HepG2 (cell line): ENCODE data around the gene GIMAP7. TPM values are rescaled to one million over a fixed set of nuclear protein-coding genes. Genes with fewer than 3 reads are reported as not detected.

Source experiments
- ATAC-seq: fragments of 200-7000 bp; cut with Tn5 transposase; 3 replicates; pipeline ENCODE4 v1.9.1; 2020; ENCODE audit warnings: mild to moderate bottlenecking, moderate library complexity
- BruUV-seq: library from RNA; stranded (reverse); fragments of 400-500 nt; replicated peaks from 2 replicates; lab custom pipeline; 2021; lab: Mats Ljungman, UMichigan
- CTCF ChIA-PET: fragments of 300-600 bp; formaldehyde crosslinking; extraction: SDS; loops from one replicate; lab custom pipeline; 2021; ENCODE audit warnings: low total read pairs, inconsistent platforms, low intra/inter-chr PET ratio; lab: Yijun Ruan, JAX
- POLR2A ChIA-PET: fragments of 350-600 bp; sonication (Branson Sonifier 250); formaldehyde crosslinking; loops from one replicate; lab custom pipeline; 2020; ENCODE audit warnings: antibody characterized with exemption, inconsistent platforms; lab: Yijun Ruan, JAX
- DNase-seq: peaks from one replicate; pipeline ENCODE4 v3.0.0-alpha.2; 2015; ENCODE audit warnings: low spot score
- FAIRE-seq: peaks from 3 replicates; lab custom pipeline; 2011; peaks lifted over from hg19 to GRCh38; lab: Jason Lieb, UNC
- H2AFZ ChIP-seq: one replicate; pipeline ENCODE4 v1.6.1; 2011; ENCODE audit warnings: low read length, inconsistent platforms
- H3K27ac ChIP-seq: fragments of 300-600 bp; 3 replicates; pipeline ENCODE4 v1.8.0; 2011; ENCODE audit warnings: mixed run types, mild to moderate bottlenecking, mixed read lengths, low read length, inconsistent platforms; ENCODE audit not compliant: insufficient read depth; ENCODE audit errors: extremely low read length
- H3K27me3 ChIP-seq, 2 experiments: fragments of 200-600 bp in 1 of 2; 2 replicates in 1 of 2; 3 replicates in 1 of 2; pipeline versions ENCODE4 v1.6.0 to v1.8.0; 2011; ENCODE audit warnings: low read length in 2 of 2, mild to moderate bottlenecking in 2 of 2, moderate library complexity in 2 of 2, inconsistent platforms in 1 of 2; ENCODE audit not compliant: insufficient read depth in 2 of 2, control insufficient read depth in 1 of 2
- H3K36me3 ChIP-seq, 2 experiments: fragments of 200-600 bp in 1 of 2; replicated peaks in 1 of 2; 2 replicates in 1 of 2; 3 replicates in 1 of 2; pipeline versions ENCODE4 v1.5.1 to v1.8.0; 2011; ENCODE audit warnings: low read length in 2 of 2, inconsistent platforms in 1 of 2; ENCODE audit not compliant: insufficient read depth in 2 of 2, control insufficient read depth in 1 of 2
- H3K4me1 ChIP-seq: 2 replicates; pipeline ENCODE4 v1.5.1; 2012; ENCODE audit warnings: low read length, inconsistent platforms; ENCODE audit not compliant: insufficient read depth
- H3K4me2 ChIP-seq: 2 replicates; pipeline ENCODE4 v1.6.0; 2011; ENCODE audit warnings: low read depth, low read length, inconsistent platforms
- H3K4me3 ChIP-seq, 3 experiments: fragments of 200-600 bp in 1 of 3; sonication (generic), shearing (Covaris generic) in 1 of 3; replicated peaks in 1 of 3; 2 replicates each; pipeline ENCODE4 v1.5.1; 2011 to 2016; ENCODE audit warnings: low read length in 3 of 3, inconsistent platforms in 2 of 3, low read depth in 2 of 3, mild to moderate bottlenecking in 2 of 3, control low read depth in 1 of 3, mixed read lengths in 1 of 3; ENCODE audit not compliant: insufficient read depth in 1 of 3
- H3K79me2 ChIP-seq: one replicate; pipeline ENCODE4 v1.6.1; 2011; ENCODE audit warnings: low read length, inconsistent platforms; ENCODE audit not compliant: insufficient read depth
- H3K9ac ChIP-seq: 2 replicates; pipeline ENCODE4 v1.6.0; 2011; ENCODE audit warnings: mild to moderate bottlenecking, low read depth, low read length, inconsistent platforms; ENCODE audit not compliant: insufficient read depth
- H3K9me3 ChIP-seq: 2 replicates; pipeline ENCODE4 v1.5.1; 2012; ENCODE audit warnings: mild to moderate bottlenecking, low read length
- H4K20me1 ChIP-seq: 2 replicates; pipeline ENCODE4 v1.6.0; 2011; ENCODE audit warnings: inconsistent platforms, mild to moderate bottlenecking, low read length, moderate library complexity; ENCODE audit not compliant: insufficient read depth
- AKAP8 ChIP-seq: sonication (generic); formaldehyde crosslinking; IDR thresholded peaks from 2 replicates; pipeline ENCODE4 v1.5.1; 2020; ENCODE audit warnings: mild to moderate bottlenecking, missing genetic modification reagents
- ARID4A ChIP-seq: sonication (generic); formaldehyde crosslinking; IDR thresholded peaks from 2 replicates; pipeline ENCODE4 v1.5.0; 2020; ENCODE audit warnings: mild to moderate bottlenecking, missing genetic modification reagents, borderline replicate concordance
- ATF1 ChIP-seq: IDR thresholded peaks from 2 replicates; pipeline ENCODE4 v1.6.1; 2016; ENCODE audit warnings: mild to moderate bottlenecking, control low read depth
- CREB1 ChIP-seq, 2 experiments: fragments of 450-650 bp in 1 of 2; IDR thresholded peaks; 2 replicates each; pipeline ENCODE4 v1.6.1; 2016 to 2017; ENCODE audit warnings: control low read depth in 1 of 2, mild to moderate bottlenecking in 1 of 2, missing compliant biosample characterization in 1 of 2, missing genetic modification characterization in 1 of 2
- MIER2 ChIP-seq: IDR thresholded peaks from 2 replicates; pipeline ENCODE4 v1.6.1; 2016; ENCODE audit warnings: missing biosample characterization, missing genetic modification reagents
- MXD4 ChIP-seq: IDR thresholded peaks from 2 replicates; pipeline ENCODE4 v1.6.1; 2016; ENCODE audit warnings: mild to moderate bottlenecking, missing biosample characterization, missing genetic modification reagents
- PHF8 ChIP-seq: sonication (generic); formaldehyde crosslinking; IDR thresholded peaks from 2 replicates; pipeline ENCODE4 v1.5.0; 2020; ENCODE audit warnings: missing genetic modification reagents
- ZHX2 ChIP-seq, 2 experiments: sonication (generic) in 1 of 2; formaldehyde crosslinking in 1 of 2; IDR thresholded peaks; 2 replicates each; pipeline versions ENCODE4 v1.6.1 to v1.9.0; 2014 to 2022; ENCODE audit warnings: antibody characterized with exemption in 1 of 2, borderline replicate concordance in 1 of 2, inconsistent platforms in 1 of 2, low read depth in 1 of 2, missing genetic modification reagents in 1 of 2
- ZNF337 ChIP-seq: sonication (generic); formaldehyde crosslinking; IDR thresholded peaks from 2 replicates; pipeline ENCODE4 v1.5.1; 2020; ENCODE audit warnings: missing genetic modification reagents, low read depth, mild to moderate bottlenecking, borderline replicate concordance
- ZNF772 ChIP-seq: sonication (generic); formaldehyde crosslinking; IDR thresholded peaks from 2 replicates; pipeline ENCODE4 v1.5.0; 2020; ENCODE audit warnings: mild to moderate bottlenecking, missing genetic modification reagents
- ZNF775 ChIP-seq: sonication (generic); formaldehyde crosslinking; IDR thresholded peaks from 2 replicates; pipeline ENCODE4 v1.4.0; 2020; ENCODE audit warnings: missing genetic modification reagents, mild to moderate bottlenecking, moderate library complexity, borderline replicate concordance
- ZSCAN5A ChIP-seq: sonication (generic); formaldehyde crosslinking; IDR thresholded peaks from 2 replicates; pipeline ENCODE4 v1.8.0; 2022; ENCODE audit warnings: mild to moderate bottlenecking, missing genetic modification reagents, borderline replicate concordance
- WGBS: methylation state at CpG from one replicate; pipeline ENCODE4 v1.1.6; 2017; ENCODE audit warnings: low lambda C conversion rate; 5-methylcytosine and 5-hydroxymethylcytosine counted together
- in situ Hi-C: cut with HindIII; loops from 2 replicates; pipeline ENCODE4 v1.10.0; 2017; ENCODE audit warnings: low pct_unique_long_range_greater_than_20kb; ENCODE audit not compliant: extremely low pct_ligation_motif_present
- intact Hi-C: fragments of 100-400 bp; cut with micrococcal nuclease; formaldehyde crosslinking; loops from one replicate; pipeline ENCODE4 v1.10.0; 2022; ENCODE audit not compliant: unreplicated experiment
- polyA plus RNA-seq, 8 experiments: library from polyadenylated mRNA; depleted of rRNA in 3 of 8; stranded (reverse) in 7 of 8; unstranded in 1 of 8; fragments of >200 nt; fragmentation: Illumina TruSeq in 4 of 8; extraction: Trizol in 4 of 8; gene quantifications; 2 replicates each; pipeline versions ENCODE4 v1.2.1 to v1.2.3, GENCODE V29; 2011 to 2016; ENCODE audit warnings: low read depth in 4 of 8, missing spikeins in 1 of 8, mixed read lengths in 1 of 8; ENCODE audit not compliant: insufficient read depth in 1 of 8
- total RNA-seq, 5 experiments: library from RNA; depleted of rRNA; stranded (reverse); fragments of >200 nt; fragmentation: Illumina TruSeq; extraction: Trizol; gene quantifications; 2 replicates each; pipeline ENCODE4 v1.2.3, GENCODE V29; 2016; ENCODE audit warnings: low read depth in 1 of 5

Gene GIMAP7
- total and polyA plus RNA-seq, 2 of the 13 experiments (the other 11 are each of a cell fraction or from before 2014, with no cell fraction given), result not detected

GRCh38 chr7:150538259-150538658 lies 23.6 kb downstream of the GIMAP7 start:
- in situ Hi-C loops, result no loop called here
- FAIRE-seq (no peak), DNase-seq (no peak), ATAC-seq (no peak)
- 8% methylated on average over 2 of the region's 2 CpGs for WGBS
- BruUV-seq, result no TSS peak
- no peaks in the 10 kb centered on the region for H3K4me1 ChIP-seq
- no peaks in the 10 kb centered on the region for H3K36me3 ChIP-seq
- intact Hi-C loops, result no loop called here
- H3K27ac ChIP-seq, result no peak overlapping the region
- H3K79me2 ChIP-seq, result no peaks in the 10 kb centered on the region
- no peak overlapping the region for H3K4me3 ChIP-seq
- H3K9ac ChIP-seq, result no peak overlapping the region
- no peak overlapping the region for H3K4me2 ChIP-seq
- POLR2A ChIA-PET, result no interaction called here
- no peaks in the 10 kb centered on the region for H4K20me1 ChIP-seq
- peaks cover 16% of the 10 kb centered on the region for H3K9me3 ChIP-seq
- CTCF ChIA-PET, result no interaction called here
- H2AFZ ChIP-seq, result no peak overlapping the region
- H3K27me3 ChIP-seq, result no peaks in the 10 kb centered on the region
- TF ChIP-seq ZSCAN5A, result no peak
- no peak for TF ChIP-seq ZHX2 (IDR thresholded peaks at IDR 0.05; ENCODE audit: low read depth)
- TF ChIP-seq ZHX2 (CRISPR knock-in tag; IDR thresholded peaks at IDR 0.05; ENCODE audit: borderline replicate concordance), result no peak
- TF ChIP-seq ATF1 (CRISPR knock-in tag), result no peak
- no peak for TF ChIP-seq ARID4A (CRISPR knock-in tag)
- TF ChIP-seq CREB1 (IDR thresholded peaks at IDR 0.05), result no peak
- TF ChIP-seq CREB1 (CRISPR knock-in tag; IDR thresholded peaks at IDR 0.05), result no peak
- TF ChIP-seq ZNF337, result no peak
- no peak for TF ChIP-seq ZNF775
- TF ChIP-seq AKAP8 (CRISPR knock-in tag), result no peak
- TF ChIP-seq MXD4 (CRISPR knock-in tag), result no peak
- no peak for TF ChIP-seq MIER2 (CRISPR knock-in tag)
- TF ChIP-seq ZNF772 (CRISPR knock-in tag), result no peak
- no peak for TF ChIP-seq PHF8 (CRISPR knock-in tag)
